HG03175 (cell line): ENCODE data around the gene RAB26.
"Not testable (repeated sequence)": the region's sequence is repeated elsewhere in the genome, so short reads cannot be mapped to it uniquely, and the experiment has no call there.

Experiments
- ATAC-seq: cut with Tn5 transposase; IDR thresholded peaks from one replicate; pipeline ENCODE4 v1.9.1; 2021; ENCODE audit warnings: mild to moderate bottlenecking, moderate library complexity; ENCODE audit not compliant: unreplicated experiment

RAB26 gene

GRCh38 chr16:2116428-2116827, 32.0 kb upstream of the RAB26 start:
- not testable (repeated sequence) for ATAC-seq

- ATAC-seq: not testable (repeated sequence)
These were observed 31.1 kb upstream of the RAB26 start for GRCh38 chr16:2117341-2117740.

- ATAC-seq: not testable (repeated sequence)
These were observed 30.3 kb upstream of the RAB26 start for GRCh38 chr16:2117960-2118722.

- not testable (repeated sequence) for ATAC-seq
These were observed 27.1 kb upstream of the RAB26 start for GRCh38 chr16:2121325-2121724.

- no peak for ATAC-seq
These were observed 26.6 kb upstream of the RAB26 start for GRCh38 chr16:2121853-2122252.

GRCh38 chr16:2122429-2122828, 26.0 kb upstream of the RAB26 start:
- no peak for ATAC-seq

- ATAC-seq: not testable (repeated sequence)
These were observed 25.3 kb upstream of the RAB26 start for GRCh38 chr16:2122934-2123683.

- not testable (repeated sequence) for ATAC-seq
These were observed 24.6 kb upstream of the RAB26 start for GRCh38 chr16:2123706-2124376.

- not testable (repeated sequence) for ATAC-seq
These were observed 24.1 kb upstream of the RAB26 start for GRCh38 chr16:2124377-2124693.

- ATAC-seq: not testable (repeated sequence)
These were observed 23.6 kb upstream of the RAB26 start for GRCh38 chr16:2124694-2125444.

- not testable (repeated sequence) for ATAC-seq
These were observed 22.8 kb upstream of the RAB26 start for GRCh38 chr16:2125609-2126008.

GRCh38 chr16:2126161-2126743, 22.2 kb upstream of the RAB26 start:
- not testable (repeated sequence) for ATAC-seq

GRCh38 chr16:2126928-2127556, 21.4 kb upstream of the RAB26 start:
- not testable (repeated sequence) for ATAC-seq

GRCh38 chr16:2127630-2128280, 20.7 kb upstream of the RAB26 start:
- ATAC-seq: not testable (repeated sequence)

- not testable (repeated sequence) for ATAC-seq
These were observed 19.2 kb upstream of the RAB26 start for GRCh38 chr16:2129251-2129650.

GRCh38 chr16:2129890-2130447, 18.5 kb upstream of the RAB26 start:
- not testable (repeated sequence) for ATAC-seq

- ATAC-seq: not testable (repeated sequence)
These were observed 14.6 kb upstream of the RAB26 start for GRCh38 chr16:2133797-2134196.

- not testable (repeated sequence) for ATAC-seq
These were observed 13.4 kb upstream of the RAB26 start for GRCh38 chr16:2135071-2135470.
